ENCODE data around the gene CINP. TPM values are rescaled to one million over a fixed set of nuclear protein-coding genes. Genes with fewer than 3 reads are reported as not detected.
A peak's percentile ranks its signal among the peaks of the same experiment; 100 is the strongest.

Gene CINP
- total and polyA plus RNA-seq, 2 of the 8 experiments (the other 6 are each of a cell fraction or from before 2014, with no cell fraction given), result 47.8 to 51.6 TPM

DNA sequence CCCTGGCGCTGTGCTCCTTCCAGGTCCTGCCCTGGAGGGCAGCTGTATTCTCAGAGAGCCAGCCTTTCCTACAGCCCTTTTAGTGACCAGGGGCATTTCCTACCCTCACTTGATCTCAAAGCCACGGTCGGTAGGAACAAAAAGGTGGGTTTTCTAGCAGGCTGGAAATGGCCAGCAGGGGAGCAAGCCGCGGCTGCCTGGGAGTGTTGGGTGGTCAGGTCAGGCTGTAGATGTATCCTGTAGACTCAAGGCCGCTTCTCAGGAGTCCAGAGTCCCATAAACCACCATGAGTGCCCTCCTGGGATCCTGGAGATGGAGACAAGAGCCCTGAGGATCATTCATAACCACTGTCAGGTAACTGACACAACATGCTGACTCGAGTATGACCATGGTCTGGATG lies 18.6 kb downstream of the CINP start:
- CTCF ChIA-PET (ENCODE audit: partially characterized antibody), result no interaction called here
- Histone ChIP-seq H3K56ac (replicated peaks; ENCODE audit: insufficient read length, low read depth, low read length) (no peak overlapping the region), H3K9me3 (ENCODE audit: insufficient read depth in 2 of 2, low read depth in 1 of 2, low read length in 1 of 2) (no peaks in the 10 kb centered on the region), H2AK5ac (ENCODE audit: low read depth, low read length) (no peak overlapping the region), H3K4me3 (ENCODE audit: extremely low read depth in 1 of 4, insufficient read depth in 2 of 4, low read depth in 3 of 4, low read length in 4 of 4) (no peak overlapping the region), H3K23ac (ENCODE audit: insufficient read length) (no peak overlapping the region), H3K4ac (replicated peaks; ENCODE audit: insufficient read length, low read depth, low read length) (no peak overlapping the region), H4K20me1 (replicated peaks in 1 of 2; ENCODE audit: control insufficient read depth in 1 of 2, insufficient read depth in 2 of 2, low read length in 2 of 2) (no peaks in the 10 kb centered on the region), H2BK12ac (ENCODE audit: low read depth, low read length) (no peak overlapping the region), H3K36me3 (ENCODE audit: control insufficient read depth in 2 of 4, insufficient read depth in 4 of 4, low read length in 3 of 4) (peaks cover 2 to 23% (median 9%) of the 10 kb centered on the region in 4 experiments; a peak in 6 of 8 replicates), H2BK120ac (replicated peaks; ENCODE audit: low read depth, low read length) (no peak overlapping the region), H4K8ac (ENCODE audit: extremely low read depth, insufficient read depth, low read length) (peak overlapping the region; percentile 84; the same call in 1 of the 2 replicates), H2BK15ac (ENCODE audit: low read length) (no peak overlapping the region), H3K9ac (replicated peaks in 1 of 4; ENCODE audit: extremely low read depth in 1 of 4, low read depth in 3 of 4, low read length in 3 of 4) (no peak overlapping the region), H3K14ac (ENCODE audit: insufficient read length) (no peak overlapping the region), H3K18ac (ENCODE audit: extremely low read depth, low read length) (no peak overlapping the region), H2BK5ac (ENCODE audit: low read depth, low read length) (no peak overlapping the region; the same call in 1 of the 2 replicates), H3K79me1 (ENCODE audit: low read depth, low read length) (no peaks in the 10 kb centered on the region), H2AFZ (ENCODE audit: low read length) (no peak overlapping the region), H3K79me2 (ENCODE audit: control insufficient read depth in 1 of 2, insufficient read depth in 2 of 2, low read length in 2 of 2) (no peaks in the 10 kb centered on the region), H3K27ac (ENCODE audit: low read depth, low read length) (no peak overlapping the region), H3K23me2 (ENCODE audit: low read depth, low read length) (no peaks in the 10 kb centered on the region), H4K91ac (replicated peaks; ENCODE audit: insufficient read length, low read length) (no peak overlapping the region), H3K4me2 (ENCODE audit: insufficient read depth in 1 of 2, low read depth in 2 of 2, low read length in 2 of 2) (no peak overlapping the region), H2BK20ac (ENCODE audit: low read length) (no peak overlapping the region), H3K27me3 (replicated peaks in 1 of 4; ENCODE audit: control insufficient read depth in 3 of 4, extremely low read depth in 1 of 4, insufficient read depth in 3 of 4, low read length in 3 of 4) (no peaks in the 10 kb centered on the region), H4K5ac (ENCODE audit: insufficient read length, low read depth, low read length) (no peak overlapping the region), H3K4me1 (replicated peaks in 1 of 4; ENCODE audit: control insufficient read depth in 3 of 4, insufficient read depth in 4 of 4, low read length in 3 of 4) (no peaks in the 10 kb centered on the region)
- FAIRE-seq, result no peak
- 95% methylated on average over 7 of the region's 7 CpGs; no CpG with 5 or more reads in 1 of the 2 experiments for WGBS, 2 experiments (ENCODE audit: extremely low coverage in 1 of 2, insufficient coverage in 1 of 2, insufficient read length in 1 of 2, insufficient replicate concordance in 2 of 2, low coverage in 1 of 2, low lambda C conversion rate in 2 of 2, missing lambda C conversion rate in 1 of 2)
- POLR2A ChIA-PET (ENCODE audit: partially characterized antibody), result interaction anchor here (1.1 to 2.0 kb wide), 2 partner anchors 11 to 14 kb away, joined by 4 to 6 read pairs; no protein-coding TSS in a partner anchor
- no peak for DNase-seq (ENCODE audit: low read depth in 1 of 2, low spot score in 2 of 2)
- TF ChIP-seq, protein P1, sequence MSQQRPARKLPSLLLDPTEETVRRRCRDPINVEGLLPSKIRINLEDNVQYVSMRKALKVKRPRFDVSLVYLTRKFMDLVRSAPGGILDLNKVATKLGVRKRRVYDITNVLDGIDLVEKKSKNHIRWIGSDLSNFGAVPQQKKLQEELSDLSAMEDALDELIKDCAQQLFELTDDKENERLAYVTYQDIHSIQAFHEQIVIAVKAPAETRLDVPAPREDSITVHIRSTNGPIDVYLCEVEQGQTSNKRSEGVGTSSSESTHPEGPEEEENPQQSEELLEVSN (IDR thresholded peaks at IDR 0.05), result no peak
- no peak for TF ChIP-seq CHD2 (IDR thresholded peaks at IDR 0.05; ENCODE audit: low read length)
- no peak for TF ChIP-seq JUND (IDR thresholded peaks at IDR 0.05; ENCODE audit: low read length)
- TF ChIP-seq KDM5A (IDR thresholded peaks at IDR 0.05; ENCODE audit: low read length), result no peak
- no peak for TF ChIP-seq GABPA (IDR thresholded peaks at IDR 0.05; ENCODE audit: borderline replicate concordance, insufficient read depth, low read length)
- TF ChIP-seq FOSL1 (IDR thresholded peaks at IDR 0.05; ENCODE audit: insufficient read depth, low read depth, low read length), result no peak
- TF ChIP-seq SIRT6 (IDR thresholded peaks at IDR 0.05; ENCODE audit: low read length), result no peak
- TF ChIP-seq HDAC2 (IDR thresholded peaks at IDR 0.05; ENCODE audit: borderline replicate concordance in 1 of 2, low read depth in 2 of 2, low read length in 2 of 2), result no peak
- TF ChIP-seq SIN3A (conservative IDR thresholded peaks at IDR 0.05 in 1 of 2, IDR thresholded peaks at IDR 0.05 in 1 of 2; ENCODE audit: low read depth in 1 of 2, low read length in 2 of 2), result no peak
